GM19468 (cell line): ENCODE results near the gene BAZ2A.
A peak's percentile ranks its signal among the peaks of the same experiment; 100 is the strongest.
"Not testable (repeated sequence)": the region's sequence is repeated elsewhere in the genome, so short reads cannot be mapped to it uniquely, and the experiment has no call there.

Experiments
- ATAC-seq: cut with Tn5 transposase; IDR thresholded peaks from one replicate; pipeline ENCODE4 v1.9.1; 2021; ENCODE audit warnings: mild to moderate bottlenecking, moderate library complexity, moderate number of reproducible peaks; ENCODE audit not compliant: unreplicated experiment; ENCODE audit errors: extremely low read depth

The BAZ2A gene

DNA sequence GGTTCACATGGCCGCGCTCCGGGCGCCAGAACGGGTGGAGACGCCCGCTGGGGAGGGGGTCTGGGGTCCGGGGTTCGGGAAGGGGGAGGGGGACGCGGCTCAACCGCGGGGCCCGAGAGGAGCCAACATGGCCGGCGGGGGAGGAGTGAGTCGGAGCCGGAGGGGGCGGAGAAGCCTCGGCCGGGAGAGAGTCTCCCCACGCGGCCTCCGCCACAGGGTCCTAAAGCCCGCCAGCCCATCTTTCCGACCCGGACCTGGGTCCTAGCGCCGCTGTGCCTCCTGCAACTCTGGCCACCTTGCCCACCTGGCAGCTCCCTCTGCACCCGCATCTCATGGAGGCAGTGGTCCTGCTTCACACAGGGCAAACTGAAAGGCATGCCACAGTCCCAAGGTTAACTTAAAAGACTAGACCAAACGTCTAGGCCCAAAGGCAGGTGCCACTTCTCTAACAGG, at the start of gene BAZ2A:
BAZ2A (minus strand) TSS at position 147 of the 453 bp plus-strand sequence. CDS start 12,796 bp downstream, outside the sequence.
- ATAC-seq: peak; percentile 30

DNA sequence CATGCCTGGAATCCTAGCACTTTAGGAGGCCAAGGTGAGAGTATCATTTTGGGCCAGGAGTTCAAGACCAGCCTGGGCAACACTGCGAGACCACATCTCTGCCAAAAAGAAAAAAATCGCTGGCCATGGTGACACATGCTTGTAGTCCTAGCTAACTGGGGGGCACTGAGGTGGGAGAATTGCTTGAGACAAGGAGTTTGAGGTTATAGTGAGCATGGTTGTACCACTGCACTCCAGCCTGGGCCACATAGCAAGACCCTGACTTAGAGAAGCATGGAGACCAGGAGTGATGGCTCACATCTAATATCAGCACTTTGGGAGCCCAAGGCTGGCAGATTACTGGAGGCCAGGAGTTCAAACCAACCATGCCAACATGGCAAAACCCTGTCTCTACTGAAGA, 48.7 kb upstream of the BAZ2A start:
- no peak for ATAC-seq

DNA sequence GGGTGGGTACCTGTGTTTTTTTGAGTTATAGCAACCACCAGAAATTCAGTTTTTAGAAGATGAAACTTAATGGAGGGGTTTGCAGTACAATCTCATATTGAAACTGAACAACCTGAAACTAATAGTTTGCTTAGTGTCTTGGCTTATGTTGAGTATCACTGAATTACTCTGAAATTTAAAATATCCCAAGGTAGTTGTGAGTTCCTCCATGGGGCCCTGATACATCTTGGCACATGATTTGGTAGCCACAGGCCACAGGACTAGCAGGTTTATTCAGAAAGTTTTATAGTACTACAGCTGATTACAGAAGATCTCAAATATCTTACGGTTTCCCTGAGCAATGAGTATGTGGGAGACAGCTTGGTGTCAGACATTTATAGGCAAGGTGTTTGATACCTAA, 47.6 kb upstream of the BAZ2A start:
- ATAC-seq: peak; percentile 46

DNA sequence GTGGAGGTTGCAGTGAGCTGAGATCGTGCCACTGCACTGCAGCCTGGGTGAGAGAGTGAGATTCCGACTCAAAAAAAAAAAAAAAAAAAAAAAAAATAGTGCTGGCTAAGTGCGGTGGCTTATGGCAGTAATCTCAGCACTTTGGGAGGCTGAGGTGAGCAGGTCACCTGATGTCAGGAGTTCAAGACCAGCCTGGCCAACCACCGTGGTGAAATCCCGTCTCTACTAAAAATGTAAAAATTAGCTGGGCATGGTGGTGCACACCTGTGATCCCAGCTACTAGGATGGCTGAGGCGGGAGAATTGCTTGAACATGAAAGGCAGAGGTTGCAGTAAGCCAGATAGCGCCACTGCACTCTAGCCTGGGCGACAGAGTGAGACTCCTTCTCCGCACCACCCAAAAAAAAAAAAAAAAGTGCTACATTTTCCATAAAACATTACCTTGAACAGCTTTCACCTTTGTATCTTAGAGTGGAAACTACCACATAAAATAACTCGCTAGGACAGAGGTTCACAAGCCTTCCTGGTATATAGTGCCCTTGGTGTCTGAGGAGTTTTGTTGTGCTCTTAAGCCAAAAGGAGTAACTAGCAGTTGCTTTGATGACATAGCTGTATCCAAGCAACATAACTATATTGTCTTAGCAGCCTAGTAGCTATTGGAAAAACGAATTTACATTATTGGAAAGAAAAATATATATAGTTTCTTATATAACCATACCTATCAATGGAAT, 46.9 kb upstream of the BAZ2A start:
- no peak for ATAC-seq

GRCh38 chr12:56671608-56672007, 41.5 kb upstream of the BAZ2A start:
- no peak for ATAC-seq

- no peak for ATAC-seq
These were observed 40.7 kb upstream of the BAZ2A start for GRCh38 chr12:56670836-56671235.

GRCh38 chr12:56668197-56668457, 38.0 kb upstream of the BAZ2A start:
- no peak for ATAC-seq

DNA sequence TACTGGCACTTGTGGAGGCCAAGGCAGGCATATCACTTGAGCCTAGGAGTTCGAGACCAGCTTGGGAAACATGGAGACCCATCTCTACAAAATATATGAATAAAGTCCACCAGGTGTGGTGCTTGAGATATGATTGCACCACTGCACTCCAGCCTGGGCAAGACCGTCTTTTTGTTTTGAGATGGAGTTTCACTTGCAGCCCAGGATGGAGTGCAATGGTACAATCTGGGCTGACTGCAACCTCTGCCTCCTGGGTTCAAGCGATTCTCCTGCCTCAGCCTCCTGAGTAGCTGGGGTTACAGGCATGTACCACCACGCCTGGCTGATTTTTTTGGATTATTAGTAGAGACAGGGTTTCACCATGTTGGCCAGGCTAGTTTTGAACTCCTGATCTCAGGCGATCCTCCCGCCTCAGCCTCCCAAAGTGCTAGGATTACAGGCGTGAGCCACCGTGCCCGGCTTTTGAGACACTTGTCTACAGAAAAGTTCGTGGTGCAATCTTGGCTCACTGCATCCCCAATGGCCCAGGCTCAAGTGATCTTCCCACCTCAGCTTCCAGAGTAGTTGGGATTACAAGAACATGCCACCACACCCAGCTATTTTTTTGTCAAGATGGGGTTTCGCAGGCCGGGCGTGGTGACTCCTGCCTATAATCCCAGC, 32.0 kb upstream of the BAZ2A start:
- no peak for ATAC-seq

- no peak for ATAC-seq
These were observed 31.4 kb upstream of the BAZ2A start for GRCh38 chr12:56661560-56661959.

GRCh38 chr12:56658921-56659320, 28.8 kb upstream of the BAZ2A start:
- ATAC-seq: no peak

- no peak for ATAC-seq
These were observed 27.6 kb upstream of the BAZ2A start for GRCh38 chr12:56657416-56658379.

GRCh38 chr12:56653781-56654180, 23.7 kb upstream of the BAZ2A start:
- not testable (repeated sequence) for ATAC-seq

DNA sequence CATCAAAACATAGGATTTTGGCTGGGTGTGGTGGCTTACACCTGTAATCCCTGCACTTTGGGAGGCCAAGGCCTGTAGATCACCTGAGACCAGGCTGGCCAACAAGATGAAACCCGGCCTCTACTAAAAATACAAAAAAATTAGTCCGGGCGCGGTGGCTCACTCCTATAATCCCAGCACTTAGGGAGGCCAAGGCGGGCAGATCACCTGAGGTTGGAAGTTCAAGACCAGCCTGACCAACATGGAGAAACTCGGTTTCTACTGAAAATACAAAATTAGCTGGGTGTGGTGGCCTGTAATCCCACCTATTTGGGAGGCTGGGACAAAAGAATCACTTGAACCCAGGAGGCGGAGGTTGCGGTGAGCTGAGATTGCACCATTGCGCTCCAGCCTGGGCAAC, 17.9 kb upstream of the BAZ2A start:
- ATAC-seq: not testable (repeated sequence)

GRCh38 chr12:56645717-56646446, 15.8 kb upstream of the BAZ2A start, which contains the start of gene ATP5F1B:
TSS of gene ATP5F1B (minus strand) at chr12:56645984. CDS start at chr12:56645963, 21 bp downstream.
- ATAC-seq: peak; percentile 99

DNA sequence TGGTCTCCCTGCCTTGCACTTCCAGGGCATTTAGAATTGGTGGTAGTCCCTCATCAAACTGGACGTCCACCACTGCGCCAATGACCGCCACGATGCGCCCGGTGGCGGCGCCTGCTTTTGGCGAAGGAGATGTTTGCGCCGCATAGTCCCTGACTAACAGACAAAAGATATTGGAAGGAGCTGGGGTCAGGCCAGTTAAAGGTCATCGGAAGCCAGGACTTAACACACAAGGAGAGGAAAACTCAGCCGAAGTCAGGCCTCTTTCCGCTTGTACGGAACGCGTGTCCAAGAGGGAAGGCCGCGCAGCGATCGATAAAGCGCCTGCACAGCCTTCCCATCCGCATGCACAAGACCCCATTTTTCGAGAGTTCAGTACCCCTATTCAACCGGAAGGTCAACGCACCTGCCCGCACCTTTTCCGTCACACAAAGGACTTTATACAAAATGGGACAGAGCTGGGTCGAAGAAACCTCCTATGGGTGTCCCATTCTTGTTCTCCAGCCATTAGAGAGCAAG, 15.1 kb upstream of the BAZ2A start:
- no peak for ATAC-seq

DNA sequence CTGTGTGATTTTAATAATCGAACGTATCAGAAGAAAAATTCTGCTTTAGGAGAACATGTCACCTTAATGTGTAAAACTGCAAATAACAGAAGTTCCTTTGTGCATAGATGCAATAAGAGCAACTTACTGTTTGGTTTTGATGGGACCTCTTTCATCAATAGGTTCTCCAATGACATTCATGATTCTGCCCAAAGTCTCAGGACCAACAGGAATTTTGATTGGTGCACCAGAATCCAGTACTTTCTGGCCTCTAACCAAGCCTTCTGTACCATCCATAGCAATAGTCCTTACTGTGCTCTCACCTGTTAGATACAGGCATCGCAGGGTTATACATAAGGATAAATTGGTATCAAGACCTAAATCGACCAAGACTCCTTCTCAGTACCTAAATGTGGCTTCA, 14.5 kb upstream of the BAZ2A start:
- ATAC-seq: no peak

GRCh38 chr12:56641219-56641618, 11.1 kb upstream of the BAZ2A start:
- no peak for ATAC-seq

DNA sequence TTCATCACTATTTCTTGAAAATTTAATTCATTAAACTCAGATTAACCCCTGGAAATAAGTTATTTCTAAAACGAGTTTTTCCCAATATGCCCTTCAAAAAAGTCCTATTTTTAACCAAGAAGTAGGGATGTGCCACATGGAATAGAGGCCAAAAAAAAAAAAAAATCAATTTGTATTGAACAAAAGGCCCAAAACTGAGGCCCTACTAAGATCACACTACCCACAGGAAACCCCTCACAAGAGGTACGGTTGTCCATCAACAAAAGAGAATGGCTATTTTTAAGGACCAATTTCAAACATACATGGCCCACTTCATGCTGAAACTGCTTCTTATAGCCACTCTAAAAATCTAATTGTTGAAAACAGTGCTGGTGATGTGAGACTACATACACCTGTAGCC, 7.5 kb upstream of the BAZ2A start:
- no peak for ATAC-seq

DNA sequence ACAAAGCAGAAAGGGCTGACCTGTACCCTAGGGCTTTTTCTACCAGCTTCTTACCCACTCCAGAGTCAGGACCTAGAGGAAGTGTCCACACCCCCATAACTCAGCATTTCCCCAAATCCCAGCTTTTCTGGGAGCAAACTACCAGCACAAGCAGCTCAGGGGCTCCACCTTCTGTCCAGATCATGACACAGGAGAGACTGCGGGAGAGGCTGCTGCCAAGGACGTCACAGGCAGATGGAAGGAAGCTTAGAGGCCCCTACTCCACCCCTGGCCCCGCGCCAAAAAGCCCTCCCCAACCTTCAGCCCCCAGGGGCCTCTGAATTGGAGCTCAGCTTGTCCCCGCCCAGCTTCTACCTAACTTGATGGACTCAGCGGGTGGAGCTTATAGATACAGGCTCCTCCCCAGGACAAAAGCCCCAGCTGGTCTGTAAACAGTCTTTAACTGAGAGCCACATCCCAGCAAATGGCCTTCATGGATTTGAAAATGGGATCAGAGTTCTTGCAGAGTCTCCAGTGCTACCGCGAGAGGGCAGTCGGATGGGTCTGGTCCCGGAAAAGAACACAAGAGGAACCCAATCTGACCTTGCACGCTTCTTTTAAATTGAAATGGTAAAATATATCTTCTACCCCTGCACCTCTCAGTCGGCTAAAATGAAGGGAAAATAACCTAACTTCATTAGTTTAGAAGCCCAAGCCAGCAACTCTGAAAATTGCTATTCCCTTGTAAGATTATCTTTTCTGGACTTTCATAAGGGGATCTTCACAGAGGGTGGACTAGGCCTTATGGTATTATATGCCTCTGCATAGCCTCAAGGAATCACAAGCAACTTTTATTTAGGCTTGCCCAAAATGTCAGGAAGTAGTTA, 6.8 kb upstream of the BAZ2A start:
- peak; percentile 43 for ATAC-seq
